Activated CD4-positive, CD25-positive, alpha-beta regulatory T cell treated with anti-CD3 and anti-CD28 coated beads, Interleukin-2, amount 50 U/mL, for 16 hours (primary cell): ENCODE measurements around the gene KRTAP5-1.
A peak's percentile ranks its signal among the peaks of the same experiment; 100 is the strongest.
"Not testable (repeated sequence)": the region's sequence is repeated elsewhere in the genome, so short reads cannot be mapped to it uniquely, and the experiment has no call there.

Experiments
- DNase-seq: peaks from one replicate; pipeline ENCODE4 v3.0.0-alpha.2; 2020; ENCODE audit warnings: low read depth, low spot score

Gene KRTAP5-1, protein sequence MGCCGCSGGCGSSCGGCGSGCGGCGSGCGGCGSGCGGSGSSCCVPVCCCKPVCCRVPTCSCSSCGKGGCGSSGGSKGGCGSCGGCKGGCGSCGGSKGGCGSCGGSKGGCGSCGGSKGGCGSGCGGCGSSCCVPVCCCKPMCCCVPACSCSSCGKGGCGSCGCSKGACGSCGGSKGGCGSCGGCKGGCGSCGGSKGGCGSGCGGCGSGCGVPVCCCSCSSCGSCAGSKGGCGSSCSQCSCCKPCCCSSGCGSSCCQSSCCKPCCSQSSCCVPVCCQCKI

GRCh38 chr11:1584661-1585370 lies at the start of gene KRTAP5-1:
Gene KRTAP5-1 (minus strand): TSS chr11:1585283. CDS start chr11:1585249, 34 bp downstream.
- DNase-seq, result not testable (repeated sequence)

DNA sequence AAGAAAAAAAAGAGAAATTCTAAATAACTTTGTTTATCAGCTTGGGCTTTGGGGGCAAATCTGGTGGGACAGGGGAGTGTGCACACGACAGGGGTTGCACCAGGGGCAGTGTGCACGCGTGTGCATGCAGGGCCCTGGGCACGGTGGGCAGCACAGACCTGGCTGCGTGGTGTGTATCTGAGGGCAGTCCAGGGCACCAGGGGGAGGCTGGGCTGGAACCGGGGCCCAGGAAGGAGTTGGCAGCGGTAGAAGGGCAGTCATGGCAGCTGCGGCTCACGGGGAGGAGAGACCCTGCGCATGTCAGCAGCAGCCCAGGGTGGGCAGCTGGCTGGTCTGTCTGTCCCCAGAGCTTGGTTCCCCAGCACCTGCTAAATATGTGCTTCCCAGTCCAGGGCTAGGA lies 48.8 kb upstream of the KRTAP5-1 start:
- no peak for DNase-seq

DNA sequence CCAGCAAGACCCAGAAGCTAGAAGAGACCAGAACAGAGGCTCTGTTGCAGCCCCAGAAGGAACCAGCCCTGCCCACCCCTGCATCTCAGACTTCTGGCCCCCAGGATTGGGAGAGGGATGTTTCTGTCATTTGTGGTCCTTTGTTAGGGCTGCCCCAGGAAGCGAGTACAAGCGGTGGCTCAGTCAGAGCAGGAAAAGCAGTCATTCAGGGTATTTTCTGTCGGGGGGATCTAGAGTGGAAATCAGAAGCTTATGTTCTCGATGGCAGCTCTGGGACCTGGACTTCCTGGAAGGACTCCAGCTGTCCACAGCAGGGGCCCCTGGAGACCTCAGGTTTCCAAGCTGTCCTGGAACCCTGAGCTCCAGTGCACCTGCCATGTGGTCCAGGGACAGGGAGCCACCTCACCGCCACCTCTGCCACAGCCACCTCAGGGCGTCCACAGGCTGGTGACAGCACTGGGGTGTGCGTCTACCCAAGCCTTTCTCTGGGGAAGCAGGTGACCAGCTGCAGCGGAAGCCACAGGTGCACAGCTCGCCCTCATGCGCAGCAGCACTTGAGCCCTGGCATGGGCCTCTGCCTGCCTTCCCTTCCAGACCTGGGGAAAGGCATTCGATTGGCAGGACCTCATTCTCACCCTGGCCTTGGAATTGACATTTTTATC lies 47.1 kb upstream of the KRTAP5-1 start:
- DNase-seq, result no peak

GRCh38 chr11:1631066-1631568 lies 46.0 kb upstream of the KRTAP5-1 start:
- DNase-seq, result no peak

- no peak for DNase-seq
Observed at GRCh38 chr11:1630271-1630670, 45.2 kb upstream of the KRTAP5-1 start.

DNA sequence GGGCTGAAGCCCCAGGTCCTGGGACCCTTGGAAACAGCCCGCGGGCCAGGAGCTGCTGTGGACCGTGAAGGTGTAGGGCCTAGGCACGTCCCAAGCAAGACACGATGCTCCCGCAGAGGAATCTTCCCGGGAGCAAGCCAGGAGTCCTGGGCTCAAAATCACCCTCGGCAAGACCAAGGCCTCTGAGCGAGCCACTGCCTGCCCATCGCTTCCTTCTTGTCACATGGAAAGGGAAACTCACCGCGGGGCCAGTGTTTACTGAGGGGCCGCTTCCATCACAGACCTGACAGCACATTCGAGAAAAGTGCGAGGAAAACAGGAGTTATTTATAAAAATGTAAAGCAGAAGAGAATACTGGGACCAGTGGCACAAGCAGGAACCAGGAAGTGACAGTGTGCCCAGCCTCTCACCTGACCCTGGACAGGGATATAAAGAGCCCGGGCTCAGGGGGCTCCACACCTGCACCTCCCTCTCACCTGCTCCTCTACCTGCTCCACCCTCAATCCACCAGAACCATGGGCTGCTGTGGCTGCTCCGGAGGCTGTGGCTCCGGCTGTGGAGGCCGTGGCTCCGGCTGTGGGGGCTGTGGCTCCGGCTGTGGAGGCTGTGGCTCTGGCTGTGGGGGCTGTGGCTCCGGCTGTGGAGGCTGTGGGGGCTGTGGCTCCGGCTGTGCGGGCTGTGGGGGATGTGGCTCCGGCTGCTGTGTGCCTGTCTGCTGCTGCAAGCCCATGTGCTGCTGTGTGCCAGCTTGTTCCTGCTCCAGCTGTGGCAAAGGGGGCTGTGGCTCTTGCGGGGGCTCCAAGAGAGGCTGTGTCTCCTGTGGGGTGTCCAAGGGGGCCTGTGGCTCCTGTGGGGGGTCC lies 44.5 kb upstream of the KRTAP5-1 start, which contains the start of gene KRTAP5-5:
KRTAP5-5 (plus strand) TSS at position 450 of the 860 bp plus-strand sequence; CDS start at position 516, 66 bp downstream.
- DNase-seq, result no peak

DNA sequence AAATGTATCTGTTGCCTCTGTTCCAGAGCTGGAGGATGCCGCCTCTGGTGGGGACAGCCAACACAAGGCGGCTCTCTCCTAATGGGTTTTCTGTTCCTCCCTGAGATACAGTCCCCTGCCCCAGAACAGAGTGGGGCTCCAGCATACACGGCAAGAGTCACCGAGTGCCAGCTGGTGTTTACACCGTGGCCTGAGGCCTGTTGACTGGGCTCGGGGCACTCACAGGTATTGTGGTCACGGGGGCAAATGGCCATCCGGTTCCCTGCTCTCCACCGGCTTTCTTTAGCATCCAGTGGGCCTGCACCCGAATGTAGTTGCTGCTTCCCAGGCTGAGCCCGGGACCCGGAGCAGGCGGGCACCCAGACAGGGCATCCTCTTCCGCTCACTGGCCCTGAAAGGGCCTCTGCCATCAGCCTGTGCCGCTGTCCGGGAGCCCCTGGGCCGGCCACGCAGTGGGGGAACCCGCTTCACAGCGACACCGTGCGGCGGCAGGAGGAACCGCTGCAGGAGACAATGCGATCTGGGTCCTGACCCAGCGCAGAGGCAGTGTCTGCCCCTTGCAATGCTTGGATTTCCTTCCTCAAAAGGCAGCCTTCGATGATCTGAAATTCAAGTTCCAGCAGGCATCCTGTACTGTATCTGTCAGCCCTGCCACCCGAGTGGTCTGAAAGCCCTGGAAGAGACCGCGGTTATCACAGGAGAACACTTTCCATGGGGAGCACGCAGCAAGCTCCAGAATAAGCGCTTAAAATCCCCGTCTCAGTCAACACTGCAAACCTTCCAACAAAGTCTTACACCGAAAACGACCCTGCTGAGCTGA lies 43.6 kb upstream of the KRTAP5-1 start:
- peak; percentile 15 for DNase-seq

GRCh38 chr11:1625541-1625940 lies 40.5 kb upstream of the KRTAP5-1 start:
- DNase-seq, result no peak

DNA sequence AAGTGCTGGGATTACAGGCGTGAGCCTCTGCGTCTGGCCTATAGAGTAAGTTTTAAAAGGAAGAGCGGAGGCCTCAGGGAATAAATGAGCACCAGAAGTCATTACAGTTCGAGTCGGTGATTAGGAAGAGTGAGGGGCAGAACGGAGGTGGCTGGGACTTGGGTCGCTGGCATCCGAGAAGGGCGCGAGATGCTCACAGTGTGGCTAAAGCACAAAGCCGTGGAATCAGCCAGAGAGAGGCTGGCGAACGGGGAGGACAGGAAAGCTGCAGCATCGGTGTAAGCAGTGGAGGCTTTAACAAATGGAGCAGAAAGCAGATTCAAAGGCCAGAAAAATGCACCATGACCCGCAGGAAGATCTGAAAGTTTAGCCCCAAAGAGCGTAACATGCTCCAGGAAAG lies 39.5 kb upstream of the KRTAP5-1 start:
- no peak for DNase-seq

DNA sequence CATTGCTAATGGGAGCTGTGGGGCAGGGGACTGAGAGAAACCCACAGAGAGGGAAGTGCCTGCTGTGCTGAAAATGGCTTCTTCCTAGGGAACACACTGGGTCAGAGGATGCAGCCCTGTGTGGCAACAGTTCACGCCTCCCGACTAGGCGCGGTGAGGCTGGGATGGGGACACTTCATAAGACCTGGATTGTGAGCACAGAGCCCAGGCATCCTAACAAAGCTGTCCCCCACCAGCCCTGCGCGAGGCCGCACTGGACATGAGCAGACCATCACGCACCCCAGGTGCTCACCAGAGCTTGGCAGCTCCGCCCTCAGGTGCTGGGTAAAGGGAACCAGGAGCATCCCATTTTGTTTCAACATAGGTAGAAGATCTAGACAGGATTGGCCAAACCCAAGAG lies 38.6 kb upstream of the KRTAP5-1 start:
- no peak for DNase-seq

- DNase-seq, result no peak
Observed at GRCh38 chr11:1622086-1622485, 37.0 kb upstream of the KRTAP5-1 start, which contains the start of gene KRTAP5-4. Gene KRTAP5-4 (minus strand): TSS chr11:1622138. CDS start chr11:1622093, 45 bp downstream.

DNA sequence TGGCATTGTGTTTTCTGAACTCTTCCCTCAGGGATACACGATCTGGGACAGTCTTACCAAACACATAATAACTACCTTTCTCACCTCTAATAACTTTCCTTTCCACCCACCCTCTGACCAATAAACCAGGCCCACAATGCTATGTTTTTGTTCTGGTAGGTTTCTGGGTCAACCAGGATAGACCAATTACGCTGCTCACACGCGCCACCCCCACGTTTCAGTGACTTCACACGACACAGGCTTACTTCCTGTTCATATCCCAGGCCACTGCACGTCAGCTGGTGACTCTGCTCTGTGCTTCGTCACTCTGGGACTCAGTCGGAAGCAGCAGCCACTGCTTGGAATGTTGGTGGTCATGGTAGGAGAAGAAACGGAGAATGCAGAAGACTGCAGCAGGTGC lies 34.4 kb upstream of the KRTAP5-1 start:
- DNase-seq, result no peak

DNA sequence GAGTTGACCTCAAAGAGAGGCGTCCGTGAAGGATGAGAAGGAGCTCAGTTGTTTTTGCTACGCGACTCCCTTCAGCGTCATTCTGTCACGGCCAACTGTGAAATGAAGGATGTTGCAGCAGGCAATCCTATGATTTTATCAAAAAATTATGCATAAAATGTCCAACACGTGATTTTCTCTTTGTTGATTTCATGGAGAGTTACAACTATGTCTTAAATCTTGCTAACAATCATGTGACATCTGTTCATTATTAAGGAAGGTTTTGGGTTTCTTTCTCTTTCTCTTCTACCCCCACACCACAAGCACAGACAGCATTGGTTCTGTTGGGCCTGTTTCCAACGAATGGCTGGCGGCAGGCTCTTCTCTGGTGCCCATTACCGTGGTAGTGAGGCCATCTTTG lies 33.1 kb upstream of the KRTAP5-1 start:
- no peak for DNase-seq

DNA sequence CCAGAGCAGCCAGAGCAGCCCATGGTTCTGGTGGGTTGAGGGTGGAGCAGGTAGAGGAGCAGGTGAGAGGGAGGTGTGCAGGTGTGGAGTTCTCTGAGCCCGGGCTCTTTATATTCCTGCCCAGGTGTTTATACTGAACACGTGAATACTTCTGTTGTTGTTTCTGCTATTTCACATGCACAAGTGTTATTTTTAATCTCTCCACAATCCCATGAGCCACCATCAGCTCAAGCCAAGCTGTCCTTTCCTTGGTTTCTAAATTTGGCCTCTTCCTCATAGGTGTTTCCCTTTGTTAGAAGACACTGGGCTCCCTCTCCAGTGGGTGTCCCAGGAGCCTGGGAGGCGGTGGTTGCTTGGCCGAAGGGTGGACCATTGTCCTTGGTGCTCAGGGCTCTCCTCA lies 23.3 kb upstream of the KRTAP5-1 start, which contains the start of gene KRTAP5-3:
KRTAP5-3 (minus strand) TSS at position 101 of the 400 bp plus-strand sequence; CDS start at position 23, 78 bp downstream.
- no peak for DNase-seq

- DNase-seq, result not testable (repeated sequence)
Observed at GRCh38 chr11:1607901-1608300, 22.8 kb upstream of the KRTAP5-1 start.

DNA sequence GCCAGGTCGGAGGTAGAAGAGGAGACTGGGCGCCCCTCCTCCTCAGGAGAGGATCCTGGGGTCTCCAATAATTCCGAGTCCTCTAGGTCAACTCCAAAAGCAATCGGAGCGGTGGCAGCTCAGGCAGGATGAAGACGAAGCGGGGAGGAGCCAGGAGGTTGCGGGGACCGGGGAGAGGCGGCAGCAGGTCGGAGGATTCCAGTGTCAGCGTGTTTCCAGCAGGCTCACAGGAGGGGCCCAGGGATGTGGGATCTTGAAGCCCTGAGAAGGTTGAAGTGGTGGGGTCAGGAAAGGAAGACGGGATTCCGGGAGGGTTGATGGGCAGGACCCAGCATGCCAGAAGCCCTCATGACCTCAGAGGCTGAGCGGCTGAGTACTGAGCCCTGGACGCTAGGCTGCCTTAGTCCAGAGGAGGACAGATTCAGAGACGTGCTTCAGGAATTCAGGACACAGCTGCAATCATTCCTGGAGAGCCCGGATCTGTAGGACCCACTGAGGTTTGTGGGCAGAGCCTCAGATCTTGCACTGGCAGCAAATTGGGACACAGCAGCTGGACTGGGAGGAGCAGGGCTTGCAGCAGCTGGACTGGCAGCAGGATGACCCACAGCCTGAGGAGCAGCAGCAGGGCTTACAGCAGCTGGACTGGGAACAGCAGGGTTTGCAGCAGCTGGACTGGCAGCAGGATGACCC lies 22.2 kb upstream of the KRTAP5-1 start:
- DNase-seq, result not testable (repeated sequence)

- DNase-seq, result not testable (repeated sequence)
Observed at GRCh38 chr11:1605923-1606322, 20.8 kb upstream of the KRTAP5-1 start.

- no peak for DNase-seq
Observed at GRCh38 chr11:1604711-1605110, 19.6 kb upstream of the KRTAP5-1 start.

GRCh38 chr11:1604181-1604580 lies 19.1 kb upstream of the KRTAP5-1 start:
- no peak for DNase-seq

DNA sequence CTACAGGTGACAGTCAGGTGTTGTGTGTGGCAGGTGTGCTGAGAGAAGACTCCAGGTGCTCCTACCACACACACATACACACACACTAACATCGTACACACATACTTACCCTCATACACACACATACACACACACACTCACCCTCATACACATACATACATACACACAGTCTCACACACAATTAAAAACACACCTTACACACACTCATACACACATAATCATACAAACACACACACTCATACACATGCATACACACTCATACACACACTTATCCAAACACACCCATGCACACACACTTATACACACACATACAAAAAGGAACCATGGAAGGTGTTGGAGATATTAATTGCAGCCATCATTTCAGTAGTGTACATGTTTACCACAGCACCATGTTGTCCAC lies 18.5 kb upstream of the KRTAP5-1 start:
- DNase-seq, result no peak
